ENCODE measurements around the gene RBMX.

DNA sequence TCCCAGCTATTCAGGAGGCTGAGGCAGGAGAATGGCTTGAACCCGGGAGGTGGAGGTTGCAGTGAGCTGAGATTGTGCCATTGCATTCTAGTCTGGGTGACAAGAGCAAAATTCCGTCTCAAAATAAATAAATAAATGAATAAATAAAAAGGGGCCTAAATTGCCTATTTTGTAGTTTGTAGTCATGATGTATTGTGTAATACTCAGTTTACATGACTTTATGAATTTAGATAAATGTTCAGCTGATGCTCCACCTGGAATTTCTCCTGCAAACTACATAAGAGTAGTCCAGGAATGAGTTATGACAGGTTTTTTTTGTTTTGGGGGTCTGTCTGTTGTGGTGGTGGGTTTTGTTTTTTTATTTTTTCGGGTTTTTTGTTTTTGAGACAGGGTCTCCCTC, 31.1 kb downstream of the RBMX start:
- TF ChIP-seq CTCF (IDR thresholded peaks at IDR 0.05) (no peak), POLR2A (IDR thresholded peaks at IDR 0.05) (no peak)
